Right lobe of liver (tissue), 4 donors: Measurements from ENCODE around the gene RDH11.

ENCODE experiments used
- POLR2A ChIP-seq: fragments of 450-650 bp; IDR thresholded peaks from one replicate; pipeline ENCODE4 v1.6.1; 2017; ENCODE audit warnings: antibody characterized with exemption, mild to moderate bottlenecking
- TF ChIP-seq, protein P1 (sequence below), 4 donors: fragments of 200-600 bp in 3 of 4; fragments of 450-650 bp in 1 of 4; IDR thresholded peaks; one replicate each; pipeline versions ENCODE4 v1.5.1 to v1.8.0; 2016 to 2022; ENCODE audit warnings: antibody characterized with exemption in 4 of 4, mild to moderate bottlenecking in 2 of 4
- donor health status: DM: no; HTN: no; CAD: no.
- donor health status: DM: no; HTN: no; CAD: no.
- donor health status: DM: no; HTN: yes; CAD: no.

DNA sequence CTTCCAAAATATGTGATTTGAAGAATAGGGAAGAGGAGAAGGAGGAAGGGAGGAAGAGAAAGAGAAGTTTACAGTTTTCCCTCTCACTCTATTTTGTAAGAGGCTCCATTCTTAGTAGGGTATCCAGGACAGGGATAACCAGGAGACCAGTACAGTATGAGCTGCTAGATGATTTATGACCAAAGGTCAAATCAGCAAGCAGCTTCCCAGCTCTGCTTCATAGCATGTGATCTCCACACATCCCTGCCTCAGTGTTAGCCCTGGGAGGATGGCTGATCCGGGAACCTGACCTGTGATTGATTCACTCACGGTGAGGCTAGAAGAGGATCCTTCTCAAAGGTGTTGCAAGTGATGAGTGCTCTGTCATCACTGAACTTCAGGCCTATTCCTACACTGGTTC lies 22.7 kb upstream of the RDH11 start:
- TF ChIP-seq, protein P1, sequence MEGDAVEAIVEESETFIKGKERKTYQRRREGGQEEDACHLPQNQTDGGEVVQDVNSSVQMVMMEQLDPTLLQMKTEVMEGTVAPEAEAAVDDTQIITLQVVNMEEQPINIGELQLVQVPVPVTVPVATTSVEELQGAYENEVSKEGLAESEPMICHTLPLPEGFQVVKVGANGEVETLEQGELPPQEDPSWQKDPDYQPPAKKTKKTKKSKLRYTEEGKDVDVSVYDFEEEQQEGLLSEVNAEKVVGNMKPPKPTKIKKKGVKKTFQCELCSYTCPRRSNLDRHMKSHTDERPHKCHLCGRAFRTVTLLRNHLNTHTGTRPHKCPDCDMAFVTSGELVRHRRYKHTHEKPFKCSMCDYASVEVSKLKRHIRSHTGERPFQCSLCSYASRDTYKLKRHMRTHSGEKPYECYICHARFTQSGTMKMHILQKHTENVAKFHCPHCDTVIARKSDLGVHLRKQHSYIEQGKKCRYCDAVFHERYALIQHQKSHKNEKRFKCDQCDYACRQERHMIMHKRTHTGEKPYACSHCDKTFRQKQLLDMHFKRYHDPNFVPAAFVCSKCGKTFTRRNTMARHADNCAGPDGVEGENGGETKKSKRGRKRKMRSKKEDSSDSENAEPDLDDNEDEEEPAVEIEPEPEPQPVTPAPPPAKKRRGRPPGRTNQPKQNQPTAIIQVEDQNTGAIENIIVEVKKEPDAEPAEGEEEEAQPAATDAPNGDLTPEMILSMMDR (IDR thresholded peaks at IDR 0.05) = no peak
- TF ChIP-seq POLR2A = no peak
